ENCODE data around the gene RPAP2. TPM values are rescaled to one million over a fixed set of nuclear protein-coding genes. Genes with fewer than 3 reads are reported as not detected.

The RPAP2 gene
- total and polyA plus RNA-seq, 4 donors = 5.0 to 24.5 (median 10.4) TPM

DNA sequence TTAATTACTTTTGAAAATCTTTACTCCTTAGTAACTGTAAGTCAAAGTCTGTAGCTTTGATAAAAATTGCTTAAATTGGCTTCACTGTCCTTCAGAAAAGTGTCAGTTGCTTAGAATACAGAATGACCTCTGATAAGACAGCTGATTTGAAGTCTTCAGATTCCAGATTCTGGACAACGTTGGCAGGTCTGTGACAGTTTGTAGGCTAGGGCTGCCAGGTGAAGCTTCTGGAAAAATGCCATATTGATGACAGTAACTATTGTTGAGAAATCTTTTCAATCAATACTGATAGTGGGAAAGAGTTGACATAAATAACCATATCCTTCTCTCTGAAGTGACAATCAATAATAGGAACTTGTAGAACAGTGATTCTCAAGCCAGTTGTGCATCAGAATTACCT is 41.3 kb downstream of the RPAP2 start:
- H3K27me3 ChIP-seq (ENCODE audit: control insufficient read depth in 3 of 3, insufficient read depth in 3 of 3, low read length in 2 of 3) = no peaks in the 10 kb centered on the region
- DNase-seq = no peak

GRCh38 chr1:92342401-92342800 is 43.5 kb downstream of the RPAP2 start:
- Histone ChIP-seq H3K27me3 (ENCODE audit: control insufficient read depth in 3 of 3, insufficient read depth in 3 of 3, low read length in 2 of 3) (no peaks in the 10 kb centered on the region), H3K4me3 (no peak overlapping the region), H3K36me3 (ENCODE audit: control insufficient read depth in 4 of 4, insufficient read depth in 4 of 4, low read length in 4 of 4) (peaks cover 4 to 10% (median 7%) of the 10 kb centered on the region in 4 donors), H3K4me1 (ENCODE audit: control insufficient read depth in 5 of 5, insufficient read depth in 5 of 5, low read length in 5 of 5) (no peaks in the 10 kb centered on the region), H3K9ac (ENCODE audit: insufficient read depth in 1 of 2, low read length in 2 of 2) (no peak overlapping the region), H3K9me3 (ENCODE audit: control insufficient read depth in 4 of 4, insufficient read depth in 3 of 4, low read length in 3 of 4) (no peaks in the 10 kb centered on the region), H3K27ac (ENCODE audit: low read depth in 1 of 2, low read length in 1 of 2) (no peak overlapping the region)
- no peak for ATAC-seq (ENCODE audit: insufficient read depth, low FRiP score)
- TF ChIP-seq, protein P1, sequence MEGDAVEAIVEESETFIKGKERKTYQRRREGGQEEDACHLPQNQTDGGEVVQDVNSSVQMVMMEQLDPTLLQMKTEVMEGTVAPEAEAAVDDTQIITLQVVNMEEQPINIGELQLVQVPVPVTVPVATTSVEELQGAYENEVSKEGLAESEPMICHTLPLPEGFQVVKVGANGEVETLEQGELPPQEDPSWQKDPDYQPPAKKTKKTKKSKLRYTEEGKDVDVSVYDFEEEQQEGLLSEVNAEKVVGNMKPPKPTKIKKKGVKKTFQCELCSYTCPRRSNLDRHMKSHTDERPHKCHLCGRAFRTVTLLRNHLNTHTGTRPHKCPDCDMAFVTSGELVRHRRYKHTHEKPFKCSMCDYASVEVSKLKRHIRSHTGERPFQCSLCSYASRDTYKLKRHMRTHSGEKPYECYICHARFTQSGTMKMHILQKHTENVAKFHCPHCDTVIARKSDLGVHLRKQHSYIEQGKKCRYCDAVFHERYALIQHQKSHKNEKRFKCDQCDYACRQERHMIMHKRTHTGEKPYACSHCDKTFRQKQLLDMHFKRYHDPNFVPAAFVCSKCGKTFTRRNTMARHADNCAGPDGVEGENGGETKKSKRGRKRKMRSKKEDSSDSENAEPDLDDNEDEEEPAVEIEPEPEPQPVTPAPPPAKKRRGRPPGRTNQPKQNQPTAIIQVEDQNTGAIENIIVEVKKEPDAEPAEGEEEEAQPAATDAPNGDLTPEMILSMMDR (IDR thresholded peaks at IDR 0.05; ENCODE audit: control extremely low read depth, extremely low read depth) = no peak
- no peak for DNase-seq
- WGBS, 2 donors = 97 to 100% methylated on average over 1 of the region's 1 CpG

More for the DNA sequence above, 41.3 kb downstream of the RPAP2 start:
- Histone ChIP-seq H3K36me3 (ENCODE audit: control insufficient read depth in 4 of 4, insufficient read depth in 4 of 4, low read length in 4 of 4) (peaks cover 4 to 13% (median 5%) of the 10 kb centered on the region in 4 donors), H3K9ac (ENCODE audit: insufficient read depth in 1 of 2, low read length in 2 of 2) (no peak overlapping the region), H3K27ac (ENCODE audit: low read depth in 1 of 2, low read length in 1 of 2) (no peak overlapping the region), H3K4me3 (no peak overlapping the region), H3K4me1 (ENCODE audit: control insufficient read depth in 5 of 5, insufficient read depth in 5 of 5, low read length in 5 of 5) (no peaks in the 10 kb centered on the region), H3K9me3 (ENCODE audit: control insufficient read depth in 4 of 4, insufficient read depth in 3 of 4, low read length in 3 of 4) (no peaks in the 10 kb centered on the region)
- WGBS, 2 donors = 76 to 79% methylated on average over 1 of the region's 1 CpG
- no peak for ATAC-seq (ENCODE audit: insufficient read depth, low FRiP score)
- TF ChIP-seq, protein P1 (IDR thresholded peaks at IDR 0.05; ENCODE audit: control extremely low read depth, extremely low read depth) = no peak

- no peak overlapping the region for H3K4me3 ChIP-seq
- H3K27ac ChIP-seq (ENCODE audit: low read depth in 1 of 2, low read length in 1 of 2) = no peak overlapping the region
- H3K36me3 ChIP-seq (ENCODE audit: control insufficient read depth in 4 of 4, insufficient read depth in 4 of 4, low read length in 4 of 4) = peaks cover 4 to 12% (median 10%) of the 10 kb centered on the region in 4 donors
- no peaks in the 10 kb centered on the region for H3K4me1 ChIP-seq (ENCODE audit: control insufficient read depth in 5 of 5, insufficient read depth in 5 of 5, low read length in 5 of 5)
- no peaks in the 10 kb centered on the region for H3K27me3 ChIP-seq (ENCODE audit: control insufficient read depth in 3 of 3, insufficient read depth in 3 of 3, low read length in 2 of 3)
- DNase-seq = no peak
- H3K9me3 ChIP-seq (ENCODE audit: control insufficient read depth in 4 of 4, insufficient read depth in 3 of 4, low read length in 3 of 4) = no peaks in the 10 kb centered on the region
- H3K9ac ChIP-seq (ENCODE audit: insufficient read depth in 1 of 2, low read length in 2 of 2) = no peak overlapping the region
- WGBS, 2 donors = 82 to 87% methylated on average over 3 of the region's 3 CpGs
- no peak for ATAC-seq (ENCODE audit: insufficient read depth, low FRiP score)
- TF ChIP-seq, protein P1 (IDR thresholded peaks at IDR 0.05; ENCODE audit: control extremely low read depth, extremely low read depth) = no peak
Observed at GRCh38 chr1:92343061-92343460, 44.2 kb downstream of the RPAP2 start.
